ENCODE data around the gene CD99.

CD99 gene

GRCh38 chrX:2662586-2662985 lies 28.5 kb upstream of the CD99 start:
- no peak for TF ChIP-seq EZH2 (IDR thresholded peaks at IDR 0.05; ENCODE audit: borderline replicate concordance, low read depth, low read length, severe bottlenecking)
- TF ChIP-seq CTCF (IDR thresholded peaks at IDR 0.05; ENCODE audit: borderline replicate concordance, extremely low read depth, low read length, poor library complexity, severe bottlenecking): no peak
- no peak overlapping the region for H3K4me3 ChIP-seq (ENCODE audit: low read depth in 1 of 2, low read length in 2 of 2)
- H2AFZ ChIP-seq (ENCODE audit: low read depth, low read length): no peak overlapping the region
- H3K27ac ChIP-seq (ENCODE audit: low read length): no peak overlapping the region
- no peaks in the 10 kb centered on the region for H3K79me2 ChIP-seq (ENCODE audit: insufficient read depth, low read length)
- H3K9me3 ChIP-seq (ENCODE audit: insufficient read depth, low read length, severe bottlenecking): no peaks in the 10 kb centered on the region
- H3K4me2 ChIP-seq (ENCODE audit: insufficient read depth, low read length): no peak overlapping the region
- no peaks in the 10 kb centered on the region for H3K27me3 ChIP-seq (ENCODE audit: insufficient read depth, low read length, poor library complexity)
- peaks cover 4% of the 10 kb centered on the region; the same call in 1 of the 2 replicates for H3K4me1 ChIP-seq (ENCODE audit: insufficient read depth, low read length)
- H3K36me3 ChIP-seq (ENCODE audit: insufficient read depth, low read length): peaks cover 15% of the 10 kb centered on the region
- DNase-seq (no peak), ATAC-seq (ENCODE audit: insufficient read depth, low read depth) (0 out of 3 replicates have a peak, but pooled peaks have one; percentile 24)
- H4K20me1 ChIP-seq (ENCODE audit: insufficient read depth, low read length): no peaks in the 10 kb centered on the region
- no peak overlapping the region for H3K9ac ChIP-seq (ENCODE audit: low read depth, low read length)

- Histone ChIP-seq H2AFZ (ENCODE audit: low read depth, low read length) (no peak overlapping the region), H3K79me2 (ENCODE audit: insufficient read depth, low read length) (no peaks in the 10 kb centered on the region), H4K20me1 (ENCODE audit: insufficient read depth, low read length) (no peaks in the 10 kb centered on the region), H3K27me3 (ENCODE audit: insufficient read depth, low read length, poor library complexity) (no peaks in the 10 kb centered on the region), H3K9me3 (ENCODE audit: insufficient read depth, low read length, severe bottlenecking) (no peaks in the 10 kb centered on the region), H3K9ac (ENCODE audit: low read depth, low read length) (no peak overlapping the region), H3K27ac (ENCODE audit: low read length) (no peak overlapping the region), H3K4me2 (ENCODE audit: insufficient read depth, low read length) (no peak overlapping the region), H3K4me3 (ENCODE audit: low read depth in 1 of 2, low read length in 2 of 2) (no peak overlapping the region), H3K4me1 (ENCODE audit: insufficient read depth, low read length) (no peaks in the 10 kb centered on the region), H3K36me3 (ENCODE audit: insufficient read depth, low read length) (peaks cover 6% of the 10 kb centered on the region)
- no peak for DNase-seq
- ATAC-seq (ENCODE audit: insufficient read depth, low read depth): no peak
- TF ChIP-seq EZH2 (IDR thresholded peaks at IDR 0.05; ENCODE audit: borderline replicate concordance, low read depth, low read length, severe bottlenecking) (no peak), CTCF (IDR thresholded peaks at IDR 0.05; ENCODE audit: borderline replicate concordance, extremely low read depth, low read length, poor library complexity, severe bottlenecking) (no peak)
Observed at GRCh38 chrX:2664502-2664901, 26.6 kb upstream of the CD99 start.

GRCh38 chrX:2665387-2666304 lies 25.4 kb upstream of the CD99 start:
- H4K20me1 ChIP-seq (ENCODE audit: insufficient read depth, low read length): no peaks in the 10 kb centered on the region
- H3K27me3 ChIP-seq (ENCODE audit: insufficient read depth, low read length, poor library complexity): no peaks in the 10 kb centered on the region
- H3K79me2 ChIP-seq (ENCODE audit: insufficient read depth, low read length): no peaks in the 10 kb centered on the region
- peaks cover 10% of the 10 kb centered on the region for H3K36me3 ChIP-seq (ENCODE audit: insufficient read depth, low read length)
- H3K9me3 ChIP-seq (ENCODE audit: insufficient read depth, low read length, severe bottlenecking): no peaks in the 10 kb centered on the region
- no peak overlapping the region for H2AFZ ChIP-seq (ENCODE audit: low read depth, low read length)
- DNase-seq (no peak), ATAC-seq (ENCODE audit: insufficient read depth, low read depth) (no peak)
- no peak overlapping the region for H3K9ac ChIP-seq (ENCODE audit: low read depth, low read length)
- H3K27ac ChIP-seq (ENCODE audit: low read length): no peak overlapping the region
- no peak overlapping the region for H3K4me2 ChIP-seq (ENCODE audit: insufficient read depth, low read length)
- no peaks in the 10 kb centered on the region for H3K4me1 ChIP-seq (ENCODE audit: insufficient read depth, low read length)
- no peak for TF ChIP-seq CTCF (IDR thresholded peaks at IDR 0.05; ENCODE audit: borderline replicate concordance, extremely low read depth, low read length, poor library complexity, severe bottlenecking)
- no peak for TF ChIP-seq EZH2 (IDR thresholded peaks at IDR 0.05; ENCODE audit: borderline replicate concordance, low read depth, low read length, severe bottlenecking)
- H3K4me3 ChIP-seq (ENCODE audit: low read depth in 1 of 2, low read length in 2 of 2): no peak overlapping the region
